Epithelial cell of alveolus of lung (primary cell): ENCODE measurements around the gene ERP44. TPM values are rescaled to one million over a fixed set of nuclear protein-coding genes. Genes with fewer than 3 reads are reported as not detected.

Experiments
- total RNA-seq: library from RNA; depleted of rRNA; stranded (reverse); fragments of >200 nt; gene quantifications from 2 replicates; pipeline ENCODE4 v1.2.1, GENCODE V29; 2015

Gene ERP44
- 14.0 and 14.4 TPM in 2 replicates for total RNA-seq

GRCh38 chr9:100098887-100099721 lies at the start of gene ERP44, which contains the start of gene INVS:
ERP44 (minus strand) TSS chr9:100099000; CDS start chr9:100098840, 160 bp downstream.
INVS (plus strand) TSS chr9:100099243; CDS start chr9:100104522, 5,279 bp downstream.

Other genes with a start within 250 kb of the ERP44 start
- gene STX17, start 192.3 kb downstream of the ERP44 start, total RNA-seq: 10.7 and 25.9 TPM in 2 replicates
- 15.0 and 21.0 TPM in 2 replicates for gene INVS, start 243 bp upstream of the ERP44 start, total RNA-seq